Measurements from ENCODE around the gene CALHM3. TPM values are rescaled to one million over a fixed set of nuclear protein-coding genes. Genes with fewer than 3 reads are reported as not detected.
"Not testable (repeated sequence)": the region's sequence is repeated elsewhere in the genome, so short reads cannot be mapped to it uniquely, and the experiment has no call there.

CALHM3 gene
- total RNA-seq, 2 experiments from 2014 or later = not detected

GRCh38 chr10:103504181-103504783, 25.2 kb upstream of the CALHM3 start:
- H3K36me3 ChIP-seq (ENCODE audit: insufficient read depth, low read length) = no peaks in the 10 kb centered on the region
- TF ChIP-seq CTCF (IDR thresholded peaks at IDR 0.05) = no peak
- CTCF ChIA-PET = interaction anchor here (0.7 to 1.0 kb wide), 2 partner anchors 18 to 23 kb away, joined by 3 to 5 read pairs; no protein-coding TSS in a partner anchor
- peaks cover 0 to 3% of the 10 kb centered on the region in 2 experiments for H3K27me3 ChIP-seq (ENCODE audit: control insufficient read depth in 1 of 2, insufficient read depth in 2 of 2, low read length in 2 of 2)
- no peak overlapping the region for H3K4me3 Mint-ChIP-seq
- intact Hi-C loops (cut with DNase I, micrococcal nuclease) = no loop called here
- no peaks in the 10 kb centered on the region for H3K36me3 Mint-ChIP-seq (ENCODE audit: low read depth)
- peak in 9 of 14 experiments; percentile 13 to 66 (median 21) for DNase-seq
- peaks cover 27% of the 10 kb centered on the region for H3K27me3 Mint-ChIP-seq
- peak; percentile 68 for ATAC-seq (ENCODE audit: poor library complexity)
- H3K4me1 Mint-ChIP-seq (ENCODE audit: low read depth) = peaks cover 5% of the 10 kb centered on the region
- no peak overlapping the region for H3K27ac Mint-ChIP-seq
- peaks cover 10% of the 10 kb centered on the region for H3K4me1 ChIP-seq (ENCODE audit: insufficient read depth, low read length)
- H3K27ac ChIP-seq (ENCODE audit: low read depth in 1 of 2, low read length in 2 of 2) = no peak overlapping the region
- no peaks in the 10 kb centered on the region for H3K9me3 ChIP-seq (ENCODE audit: control insufficient read depth in 1 of 2, insufficient read depth in 1 of 2, low read length in 2 of 2)
- H3K4me3 ChIP-seq (ENCODE audit: low read length) = no peak overlapping the region
- H3K9me3 Mint-ChIP-seq = no peaks in the 10 kb centered on the region
- POLR2A ChIA-PET = interaction anchor here (0.6 to 0.9 kb wide), 2 partner anchors 90 to 1007 kb away, joined by 3 to 4 read pairs; no protein-coding TSS in a partner anchor

- H3K9me3 ChIP-seq (ENCODE audit: control insufficient read depth in 1 of 2, insufficient read depth in 1 of 2, low read length in 2 of 2); H3K27ac ChIP-seq (ENCODE audit: low read depth in 1 of 2, low read length in 2 of 2); H3K4me1 Mint-ChIP-seq (ENCODE audit: low read depth); POLR2A ChIA-PET; DNase-seq; H3K27me3 ChIP-seq (ENCODE audit: control insufficient read depth in 1 of 2, insufficient read depth in 2 of 2, low read length in 2 of 2); H3K4me3 ChIP-seq (ENCODE audit: low read length); ATAC-seq (ENCODE audit: poor library complexity); H3K4me3 Mint-ChIP-seq; H3K27ac Mint-ChIP-seq; H3K9me3 Mint-ChIP-seq; H3K36me3 ChIP-seq (ENCODE audit: insufficient read depth, low read length); intact Hi-C loops (cut with DNase I, micrococcal nuclease); H3K36me3 Mint-ChIP-seq (ENCODE audit: low read depth): not testable (repeated sequence)
- H3K4me1 ChIP-seq (ENCODE audit: insufficient read depth, low read length) = peaks cover 10% of the 10 kb centered on the region
- peaks cover 26% of the 10 kb centered on the region for H3K27me3 Mint-ChIP-seq
- CTCF ChIA-PET = interaction anchor here (0.7 kb wide), 1 partner anchor 204 kb away, joined by 3 read pairs; no protein-coding TSS in a partner anchor
Measured at GRCh38 chr10:103503777-103504176, 24.7 kb upstream of the CALHM3 start.

- H3K36me3 ChIP-seq (ENCODE audit: insufficient read depth, low read length) = no peaks in the 10 kb centered on the region
- Mint-ChIP-seq H3K27ac (no peak overlapping the region), H3K9me3 (no peaks in the 10 kb centered on the region), H3K36me3 (ENCODE audit: low read depth) (no peaks in the 10 kb centered on the region), H3K27me3 (peaks cover 30% of the 10 kb centered on the region), H3K4me3 (no peak overlapping the region), H3K4me1 (ENCODE audit: low read depth) (peaks cover 5% of the 10 kb centered on the region)
- ChIA-PET CTCF (interaction anchor here (0.7 kb wide), 1 partner anchor 205 kb away, joined by 3 read pairs; no protein-coding TSS in a partner anchor), POLR2A (no interaction called here)
- no peak for ATAC-seq (ENCODE audit: poor library complexity)
- H3K9me3 ChIP-seq (ENCODE audit: control insufficient read depth in 1 of 2, insufficient read depth in 1 of 2, low read length in 2 of 2) = no peaks in the 10 kb centered on the region
- TF ChIP-seq CTCF (IDR thresholded peaks at IDR 0.05) = no peak
- H3K27me3 ChIP-seq (ENCODE audit: control insufficient read depth in 1 of 2, insufficient read depth in 2 of 2, low read length in 2 of 2) = peaks cover 0 to 3% of the 10 kb centered on the region in 2 experiments
- no peak for DNase-seq
- H3K4me3 ChIP-seq (ENCODE audit: low read length) = no peak overlapping the region
- H3K4me1 ChIP-seq (ENCODE audit: insufficient read depth, low read length) = peaks cover 10% of the 10 kb centered on the region
- intact Hi-C loops (cut with DNase I, micrococcal nuclease) = no loop called here
- H3K27ac ChIP-seq (ENCODE audit: low read depth in 1 of 2, low read length in 2 of 2) = no peak overlapping the region
Measured at GRCh38 chr10:103502849-103503660, 24.0 kb upstream of the CALHM3 start.

Data from CD4-positive, alpha-beta T cell (primary cell).